GM13976 (cell line): ENCODE results near the gene PXDN.

ENCODE experiments used
- DNase-seq: peaks from one replicate; pipeline ENCODE4 v3.0.0; 2012; ENCODE audit warnings: low spot score
- CTCF ChIP-seq: IDR thresholded peaks from 2 replicates; pipeline ENCODE4 v1.5.1; 2012; ENCODE audit warnings: borderline replicate concordance, mild to moderate bottlenecking; ENCODE audit not compliant: insufficient read depth; ENCODE audit errors: extremely low read depth, missing control alignments, control extremely low read depth
- in situ Hi-C: fragments of 300-500 bp; cut with MboI; formaldehyde crosslinking; loops from one replicate; pipeline ENCODE4 v1.12.0; 2022; ENCODE audit warnings: low sequenced_read_pairs, mixed read lengths, inconsistent platforms; ENCODE audit not compliant: unreplicated experiment

Gene PXDN

GRCh38 chr2:1775511-1776035 lies 31.3 kb upstream of the PXDN start:
- in situ Hi-C loops = no loop called here
- no peak for TF ChIP-seq CTCF
- no peak for DNase-seq

GRCh38 chr2:1774929-1775328 lies 30.6 kb upstream of the PXDN start:
- no peak for DNase-seq
- TF ChIP-seq CTCF = no peak
- in situ Hi-C loops = no loop called here

DNA sequence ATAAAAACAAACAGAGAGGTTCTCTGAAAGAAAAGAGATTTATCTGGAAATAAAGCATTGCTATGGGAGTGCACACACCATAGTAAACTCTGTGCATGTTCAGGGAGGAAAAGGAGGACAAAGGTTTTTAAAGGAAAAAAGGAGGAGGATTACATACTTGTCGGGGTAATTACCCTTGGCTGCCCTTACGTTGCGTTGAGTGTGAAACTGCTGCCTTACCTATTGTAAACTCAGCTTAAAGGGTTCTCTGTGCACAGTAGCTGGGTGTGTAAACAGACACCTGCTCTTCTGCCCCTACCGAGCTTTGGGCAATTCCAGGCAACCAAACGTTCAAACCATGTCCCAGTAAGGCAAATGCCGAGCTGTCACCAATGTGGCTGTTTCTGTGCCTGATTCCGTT lies 29.6 kb upstream of the PXDN start:
- in situ Hi-C loops = no loop called here
- DNase-seq = no peak
- no peak for TF ChIP-seq CTCF

GRCh38 chr2:1772471-1773267 lies 28.4 kb upstream of the PXDN start:
- in situ Hi-C loops = no loop called here
- no peak for TF ChIP-seq CTCF
- DNase-seq = no peak

- in situ Hi-C loops = no loop called here
- no peak for TF ChIP-seq CTCF
- DNase-seq = no peak
Measured at GRCh38 chr2:1771626-1772280, 27.4 kb upstream of the PXDN start.

- TF ChIP-seq CTCF = no peak
- in situ Hi-C loops = no loop called here
- DNase-seq = no peak
Measured at GRCh38 chr2:1770566-1771380, 26.5 kb upstream of the PXDN start.
